Amniotic epithelial cell (primary cell): ENCODE measurements around the gene GDPD2.

Experiments used
- DNase-seq: peaks from one replicate; pipeline ENCODE4 v3.0.0-alpha.2; 2010; ENCODE audit warnings: low read depth

The GDPD2 gene

DNA sequence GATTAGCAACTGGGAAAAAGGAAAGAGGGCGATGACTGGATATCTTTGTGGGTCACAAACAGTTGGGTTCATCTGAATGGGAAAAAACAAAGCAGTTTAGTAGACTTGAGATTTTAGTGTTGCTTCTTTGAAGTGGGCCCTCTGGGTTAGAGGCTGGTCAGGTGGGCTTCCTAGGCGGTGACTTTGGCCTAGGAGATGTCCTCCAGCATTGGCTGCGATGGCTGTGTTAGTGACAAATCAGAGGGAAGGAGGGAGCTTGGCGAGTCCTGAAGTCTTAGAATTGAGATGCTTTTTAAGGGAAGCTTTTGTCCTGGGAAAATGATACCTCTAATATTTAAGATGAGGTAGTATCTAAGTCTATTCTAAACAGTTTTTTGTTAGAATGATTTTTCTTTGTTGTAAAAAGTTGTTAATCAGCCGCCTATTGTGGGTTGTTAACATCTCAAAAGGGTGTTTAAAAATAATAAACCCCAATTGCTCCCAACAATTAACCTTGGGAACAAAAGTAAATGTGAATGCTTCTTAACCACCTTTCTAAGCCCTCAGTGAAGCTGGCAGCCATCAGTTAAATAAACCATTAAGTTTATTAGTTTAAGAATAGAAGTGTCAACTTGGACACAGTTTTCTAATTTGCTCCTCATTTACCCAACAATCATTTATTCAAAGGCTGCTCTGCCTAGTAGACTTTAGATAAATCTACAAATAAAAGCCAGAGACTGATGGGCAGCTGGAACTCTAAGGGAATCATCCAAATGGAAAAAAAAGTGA, 53.2 kb downstream of the GDPD2 start:
- DNase-seq: no peak

DNA sequence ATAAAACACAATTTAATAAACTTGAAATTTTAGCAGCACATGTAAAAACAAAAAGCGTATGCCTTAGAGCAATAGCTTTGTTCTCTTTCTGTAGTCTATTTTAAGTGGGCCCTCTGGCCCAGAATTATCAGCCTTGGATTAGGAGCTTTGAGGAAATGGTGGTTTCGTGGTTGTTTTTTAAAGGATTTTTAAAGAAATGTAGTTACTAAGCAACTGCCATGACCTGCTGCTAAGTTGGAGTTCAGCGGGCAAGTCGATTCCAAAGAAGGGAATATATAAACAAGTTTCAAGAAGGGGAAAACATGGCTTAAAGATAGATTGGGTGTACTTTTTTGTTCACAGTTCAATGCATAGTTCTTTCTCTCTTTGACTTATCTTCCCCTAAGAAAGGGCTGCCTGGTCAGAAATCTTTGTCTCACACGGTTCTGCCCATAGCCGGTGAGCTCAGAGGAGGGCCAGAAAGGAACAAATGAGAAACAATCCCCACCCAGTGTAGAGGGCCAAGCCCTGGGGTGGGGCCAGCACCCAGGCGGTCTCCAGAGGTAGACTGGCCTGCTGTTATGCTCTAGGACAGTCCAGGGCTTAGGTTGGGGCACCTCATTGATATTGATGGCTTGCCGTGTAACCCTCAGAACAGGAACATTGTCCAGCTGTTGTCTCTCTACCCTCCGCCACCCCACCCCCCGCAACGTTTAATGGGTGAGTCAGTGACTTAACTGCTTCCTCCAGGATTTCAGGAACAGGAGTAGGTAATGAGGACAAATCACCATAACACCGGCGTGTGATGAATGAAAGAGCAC, 54.0 kb downstream of the GDPD2 start:
- peak; percentile 77 for DNase-seq

DNA sequence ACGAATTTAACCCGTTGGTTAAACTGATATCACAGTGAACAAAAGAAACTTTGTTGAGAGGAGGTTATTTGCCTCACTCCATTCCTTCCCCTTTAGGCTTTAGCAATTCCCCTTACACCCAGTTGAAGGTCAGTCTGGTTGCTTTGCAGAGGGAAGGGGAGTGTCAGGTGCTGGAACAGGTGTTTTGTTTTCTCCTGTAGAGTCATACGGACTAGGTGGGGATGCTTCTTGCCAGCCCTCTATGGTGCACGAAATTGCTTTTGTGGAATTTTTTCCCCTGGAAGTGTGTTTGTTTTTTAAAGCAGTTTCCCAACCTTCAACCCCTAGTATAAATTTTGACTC, 54.6 kb downstream of the GDPD2 start:
- no peak for DNase-seq

DNA sequence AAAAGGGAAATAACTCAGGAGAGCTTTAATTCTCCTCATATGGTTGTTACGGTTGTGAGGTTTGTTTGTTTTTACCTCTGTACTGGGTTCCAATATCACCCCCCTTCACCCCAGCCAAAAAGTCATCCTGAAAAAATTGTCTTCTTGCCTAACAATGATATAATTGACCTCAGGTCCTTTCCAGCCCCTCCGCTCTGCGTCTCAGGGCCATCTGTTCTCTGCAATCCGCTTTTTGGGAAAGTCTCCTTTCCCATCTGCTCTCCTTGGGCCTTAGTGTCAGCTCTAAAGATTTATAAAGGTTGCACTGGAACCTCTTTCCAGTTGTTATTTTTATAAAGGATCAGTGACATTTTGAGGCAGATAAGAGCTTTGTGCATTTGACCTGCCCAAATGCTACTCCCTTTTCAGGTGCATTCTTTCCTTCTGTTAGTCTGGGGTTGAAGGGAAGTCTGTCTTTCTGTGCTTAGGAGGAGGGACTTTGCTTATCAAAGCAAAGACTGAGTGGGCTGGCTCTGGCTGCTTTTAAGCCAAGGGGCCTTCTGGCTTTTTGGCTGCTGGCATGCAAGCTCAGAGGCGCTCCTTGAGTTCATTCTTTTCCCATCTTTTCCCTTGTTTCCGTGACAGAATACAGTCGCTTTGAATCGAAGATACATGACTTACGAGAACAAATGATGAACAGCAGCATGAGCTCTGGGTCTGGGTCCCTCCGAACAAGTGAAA, 55.6 kb downstream of the GDPD2 start:
- peak; percentile 27 for DNase-seq

DNA sequence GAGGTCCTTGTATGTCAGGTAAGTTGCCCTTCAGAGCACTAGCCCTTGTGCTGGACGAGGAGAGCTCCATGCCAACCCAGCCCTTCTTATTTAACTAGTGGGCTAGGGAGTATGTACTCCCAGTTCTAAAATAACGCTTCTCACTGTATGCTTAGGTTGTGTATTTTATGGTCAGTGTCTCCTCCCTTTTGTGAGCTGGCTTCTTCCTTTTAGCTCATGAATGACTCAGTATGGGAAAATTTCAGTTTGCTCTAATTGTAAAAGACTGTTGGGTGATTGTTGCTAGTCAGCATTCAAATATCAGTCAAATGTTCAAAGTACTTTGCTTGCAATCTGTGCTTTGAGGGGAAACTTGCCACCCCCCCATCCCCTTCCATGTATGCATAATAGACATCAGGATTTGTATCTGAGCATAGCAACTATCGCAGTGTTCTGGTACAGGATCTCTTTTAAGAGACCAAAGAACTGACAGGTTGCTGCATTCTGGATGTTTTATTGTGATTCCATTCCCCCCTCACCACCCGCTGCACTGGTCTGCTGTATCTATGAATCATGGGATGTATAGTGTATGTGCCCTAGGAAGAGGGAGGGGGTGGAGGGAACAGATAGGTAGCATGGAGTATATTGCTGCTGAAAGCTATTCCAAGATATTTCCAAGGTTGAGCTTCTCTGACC, 56.3 kb downstream of the GDPD2 start:
- DNase-seq: peak; percentile 83

DNA sequence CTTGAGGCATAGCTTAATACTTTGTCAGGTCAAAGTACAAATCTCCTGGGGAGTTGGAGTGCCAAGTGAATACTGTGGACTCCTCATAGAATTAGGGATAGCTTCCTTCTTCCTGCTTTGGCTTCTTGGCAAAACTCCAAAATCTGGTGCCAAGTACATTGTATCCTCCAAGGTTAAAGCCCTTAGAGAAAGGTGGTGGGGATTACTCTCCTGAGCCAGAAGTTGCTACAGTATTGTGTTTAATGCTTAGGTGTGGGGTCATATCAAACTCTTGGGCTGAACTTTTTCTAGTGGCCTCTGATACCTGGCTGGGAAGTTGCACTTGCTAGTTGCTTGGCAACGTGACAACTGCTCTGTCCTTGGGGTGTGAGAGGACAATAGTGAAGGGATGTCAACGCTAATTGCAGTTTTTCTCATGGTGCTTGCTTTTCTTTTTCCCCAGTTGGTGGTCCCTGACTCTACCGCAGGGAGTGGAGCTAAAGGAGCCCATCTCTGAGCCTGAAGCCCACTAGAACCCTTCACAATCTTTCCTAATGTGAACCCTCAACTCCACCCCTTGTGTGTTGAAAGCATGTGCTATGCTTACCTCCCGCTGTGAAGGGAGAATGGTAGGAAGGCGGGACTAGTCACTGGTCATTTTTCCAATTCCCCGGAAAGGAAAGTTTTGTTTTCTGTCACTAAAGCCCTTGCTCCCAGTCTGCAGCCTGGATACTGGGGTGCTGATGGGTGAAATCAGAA, 57.0 kb downstream of the GDPD2 start:
- DNase-seq: peak; percentile 36

DNA sequence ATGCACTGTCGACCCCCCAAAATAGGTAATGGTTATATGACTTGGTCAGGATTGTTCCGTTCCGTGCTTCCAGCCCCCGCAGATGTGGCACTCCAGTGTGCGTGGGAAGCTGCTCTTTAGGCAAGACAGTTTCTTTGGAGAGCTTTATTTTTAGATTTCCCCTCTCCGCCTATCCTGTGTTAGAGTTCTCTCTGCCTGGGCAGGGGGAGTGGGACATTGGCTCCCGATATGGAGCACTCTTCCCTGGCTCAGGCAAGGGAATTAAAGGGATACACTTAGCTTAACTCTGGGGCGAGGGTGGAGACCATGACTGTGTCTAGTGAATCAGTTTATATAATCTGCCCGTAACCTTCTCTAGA, 57.5 kb downstream of the GDPD2 start:
- peak; percentile 52 for DNase-seq

DNA sequence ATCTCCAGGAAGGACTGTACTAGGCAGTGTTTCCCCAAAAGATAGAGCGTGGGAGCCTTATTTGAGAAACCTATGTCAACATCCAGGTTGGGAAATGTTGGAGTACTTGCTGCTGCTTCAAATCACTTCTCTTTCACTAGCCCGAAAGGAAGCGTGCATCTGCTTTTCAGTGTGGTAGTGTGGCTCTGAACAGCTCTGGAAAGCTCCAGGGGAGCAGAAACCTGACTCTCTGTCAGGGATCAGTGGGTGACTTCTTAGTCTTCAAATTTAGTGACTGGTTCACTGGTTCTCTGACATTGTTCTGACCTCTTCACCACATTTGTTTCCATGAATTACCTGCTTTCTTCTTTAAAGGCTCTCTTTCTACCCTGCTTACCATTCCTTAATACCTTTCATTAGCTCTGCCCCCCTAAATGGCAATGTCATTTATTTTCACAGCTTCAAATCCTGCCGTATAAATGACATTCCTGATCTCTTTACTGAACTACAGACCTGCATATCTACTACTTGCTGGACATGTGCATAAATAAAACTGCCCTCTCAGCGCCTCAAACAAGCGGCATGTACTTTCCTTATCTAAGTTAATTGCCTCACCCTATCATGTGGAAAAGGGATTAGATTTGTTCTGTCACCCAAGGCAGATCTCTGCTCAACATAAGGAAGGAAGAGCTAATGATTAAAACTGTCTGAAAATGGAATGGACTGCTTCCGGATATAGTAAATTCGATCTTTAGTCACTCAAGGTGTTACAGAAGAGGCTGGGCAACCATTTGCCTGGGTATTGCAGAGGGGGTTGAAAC, 58.6 kb downstream of the GDPD2 start:
- DNase-seq: peak; percentile 93

DNA sequence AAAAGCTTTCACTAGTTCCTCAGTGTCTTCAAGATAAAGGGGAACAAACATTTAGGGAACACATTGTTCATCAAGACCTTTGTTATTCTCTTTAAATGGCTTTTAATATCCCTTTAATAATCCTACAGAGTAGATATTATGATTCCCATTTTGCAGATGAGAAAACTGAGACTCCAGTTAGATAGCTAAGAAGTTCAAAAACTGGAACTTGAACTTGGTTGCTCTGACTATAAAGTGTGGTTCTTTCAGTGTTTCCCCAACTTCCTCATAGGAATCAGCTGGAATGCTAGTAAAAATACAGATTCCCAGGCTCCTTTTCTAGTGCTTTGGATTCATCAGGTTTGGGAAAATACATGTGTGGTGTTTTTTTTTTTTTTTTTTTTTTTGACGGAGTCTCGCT, 59.2 kb downstream of the GDPD2 start:
- no peak for DNase-seq
